Measurements from ENCODE around the gene MGST3.

DNA sequence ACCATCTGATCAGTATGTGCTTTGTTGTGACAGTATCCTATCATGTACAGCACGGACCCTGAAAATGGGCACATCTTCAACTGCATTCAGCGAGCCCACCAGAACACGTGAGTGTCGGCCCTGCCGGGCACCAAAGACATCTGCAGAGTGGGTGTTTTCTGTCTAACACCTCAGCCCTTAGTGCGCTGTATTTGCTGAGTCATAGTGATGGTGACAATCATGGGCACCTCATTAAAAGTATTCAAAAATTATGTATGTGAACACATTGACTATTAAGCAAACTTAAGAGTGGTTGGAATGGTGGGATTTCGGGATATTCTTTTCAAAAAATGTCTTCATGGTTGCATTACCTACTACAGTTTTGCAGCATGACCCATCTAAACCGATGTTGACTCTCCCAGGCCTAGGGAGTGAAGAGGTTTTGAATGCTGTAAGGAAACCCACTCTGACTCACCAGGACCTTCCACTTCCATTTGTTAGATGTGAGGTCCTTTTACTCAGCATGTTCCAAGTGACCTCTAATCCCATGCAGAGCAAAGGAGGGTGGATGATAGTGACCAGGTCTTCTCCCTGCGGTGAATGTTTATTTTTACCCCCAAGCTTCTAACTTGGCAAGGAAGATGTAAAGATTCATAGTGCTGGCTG lies 20.1 kb downstream of the MGST3 start:
- TF ChIP-seq POLR2A (IDR thresholded peaks at IDR 0.05) = no peak
- TF ChIP-seq, protein P1, sequence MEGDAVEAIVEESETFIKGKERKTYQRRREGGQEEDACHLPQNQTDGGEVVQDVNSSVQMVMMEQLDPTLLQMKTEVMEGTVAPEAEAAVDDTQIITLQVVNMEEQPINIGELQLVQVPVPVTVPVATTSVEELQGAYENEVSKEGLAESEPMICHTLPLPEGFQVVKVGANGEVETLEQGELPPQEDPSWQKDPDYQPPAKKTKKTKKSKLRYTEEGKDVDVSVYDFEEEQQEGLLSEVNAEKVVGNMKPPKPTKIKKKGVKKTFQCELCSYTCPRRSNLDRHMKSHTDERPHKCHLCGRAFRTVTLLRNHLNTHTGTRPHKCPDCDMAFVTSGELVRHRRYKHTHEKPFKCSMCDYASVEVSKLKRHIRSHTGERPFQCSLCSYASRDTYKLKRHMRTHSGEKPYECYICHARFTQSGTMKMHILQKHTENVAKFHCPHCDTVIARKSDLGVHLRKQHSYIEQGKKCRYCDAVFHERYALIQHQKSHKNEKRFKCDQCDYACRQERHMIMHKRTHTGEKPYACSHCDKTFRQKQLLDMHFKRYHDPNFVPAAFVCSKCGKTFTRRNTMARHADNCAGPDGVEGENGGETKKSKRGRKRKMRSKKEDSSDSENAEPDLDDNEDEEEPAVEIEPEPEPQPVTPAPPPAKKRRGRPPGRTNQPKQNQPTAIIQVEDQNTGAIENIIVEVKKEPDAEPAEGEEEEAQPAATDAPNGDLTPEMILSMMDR (IDR thresholded peaks at IDR 0.05) = no peak
